Central memory CD8-positive, alpha-beta T cell (primary cell): ENCODE results near the gene AIMP1.

Experiments
- ATAC-seq: fragments of 150-1000 bp; cut with Tn5 transposase; replicated peaks from 2 replicates; pipeline ENCODE4 v1.10.0; 2022; ENCODE audit warnings: mild to moderate bottlenecking, moderate FRiP score, moderate number of reproducible peaks; ENCODE audit not compliant: poor library complexity, severe bottlenecking; ENCODE audit errors: extremely low read depth
- DNase-seq, 2 donors: peaks; one replicate each; pipeline ENCODE4 v3.0.0; 2021; ENCODE audit warnings: low spot score in 2 of 2
- H3K27ac Mint-ChIP-seq: one replicate; pipeline ENCODE4 v1.8.0; 2022; ENCODE audit warnings: low read depth, mild to moderate bottlenecking, moderate library complexity, mixed read lengths
- H3K27me3 Mint-ChIP-seq: one replicate; pipeline ENCODE4 v1.8.0; 2022; ENCODE audit warnings: mixed read lengths
- H3K36me3 Mint-ChIP-seq: one replicate; pipeline ENCODE4 v1.8.0; 2022; ENCODE audit warnings: mild to moderate bottlenecking, moderate library complexity, mixed read lengths; ENCODE audit not compliant: insufficient read depth
- H3K4me1 Mint-ChIP-seq: one replicate; pipeline ENCODE4 v1.8.0; 2022; ENCODE audit warnings: mixed read lengths
- H3K4me3 Mint-ChIP-seq: one replicate; pipeline ENCODE4 v1.8.0; 2022; ENCODE audit warnings: mild to moderate bottlenecking, moderate library complexity, mixed read lengths
- H3K9me3 Mint-ChIP-seq: one replicate; pipeline ENCODE4 v1.8.0; 2022; ENCODE audit warnings: mixed read lengths

Gene AIMP1

DNA sequence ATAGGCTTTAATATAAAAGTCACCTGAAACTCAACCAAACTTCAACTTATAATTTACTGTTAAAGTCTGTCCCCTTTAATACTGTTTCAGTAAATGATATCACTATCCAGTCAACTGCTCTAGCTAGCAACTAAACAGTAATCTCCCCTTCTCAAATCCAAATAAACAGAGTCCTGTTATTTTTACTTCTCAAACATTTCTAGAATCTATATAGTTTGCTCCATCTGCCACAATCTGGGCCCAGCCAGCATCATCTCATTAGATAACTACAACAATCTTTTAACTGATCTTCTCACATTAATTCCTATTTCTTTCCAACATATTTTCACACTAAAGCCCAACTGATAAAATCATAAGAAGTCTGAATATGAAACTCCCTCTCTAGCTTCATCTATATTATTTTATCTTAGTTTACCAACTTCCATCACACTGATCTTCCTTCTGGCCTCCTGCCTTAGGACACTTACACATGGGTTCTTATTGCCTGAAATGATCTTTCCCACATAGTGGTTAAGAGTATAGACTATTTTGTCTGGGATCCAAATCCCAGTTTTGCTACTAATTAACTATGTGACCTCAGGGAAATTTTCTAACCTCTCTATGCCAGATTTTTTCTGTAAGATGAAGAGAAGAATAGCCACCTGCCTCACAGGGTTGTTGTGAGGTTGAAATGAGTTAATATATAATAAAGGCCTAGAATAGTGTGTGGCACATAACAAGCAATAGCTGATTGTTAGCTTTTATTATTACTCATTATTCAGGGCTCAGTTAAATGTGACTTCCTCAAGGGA, 18.9 kb upstream of the AIMP1 start:
- no peak overlapping the region for H3K27ac Mint-ChIP-seq
- H3K4me3 Mint-ChIP-seq = no peak overlapping the region
- H3K4me1 Mint-ChIP-seq = peaks cover 17% of the 10 kb centered on the region
- no peak for ATAC-seq
- no peak for DNase-seq
- no peaks in the 10 kb centered on the region for H3K9me3 Mint-ChIP-seq
- peaks cover 36% of the 10 kb centered on the region for H3K36me3 Mint-ChIP-seq
- H3K27me3 Mint-ChIP-seq = no peaks in the 10 kb centered on the region

DNA sequence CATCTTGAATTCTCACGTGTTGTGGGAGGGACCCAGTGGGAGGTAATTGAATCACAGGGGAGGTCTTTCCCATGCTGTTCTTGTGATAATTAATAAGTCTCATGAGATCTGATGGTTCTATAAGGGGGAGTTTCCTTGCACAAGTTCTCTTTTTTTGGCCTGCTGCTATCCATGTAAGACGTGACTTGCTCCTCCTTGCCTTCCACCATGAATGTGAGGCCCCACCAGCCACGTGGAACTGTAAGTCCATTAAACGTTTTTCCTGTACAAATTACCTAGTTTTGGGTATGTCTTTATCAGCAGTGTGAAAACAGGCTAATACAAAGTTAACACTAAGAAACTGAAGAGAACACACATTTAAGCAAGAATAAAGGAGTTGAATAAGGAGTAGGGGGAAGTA, 16.4 kb upstream of the AIMP1 start:
- no peak for DNase-seq
- no peak overlapping the region for H3K27ac Mint-ChIP-seq
- ATAC-seq = no peak
- peaks cover 36% of the 10 kb centered on the region for H3K4me1 Mint-ChIP-seq
- H3K9me3 Mint-ChIP-seq = no peaks in the 10 kb centered on the region
- H3K27me3 Mint-ChIP-seq = no peaks in the 10 kb centered on the region
- no peak overlapping the region for H3K4me3 Mint-ChIP-seq
- H3K36me3 Mint-ChIP-seq = peaks cover 25% of the 10 kb centered on the region

DNA sequence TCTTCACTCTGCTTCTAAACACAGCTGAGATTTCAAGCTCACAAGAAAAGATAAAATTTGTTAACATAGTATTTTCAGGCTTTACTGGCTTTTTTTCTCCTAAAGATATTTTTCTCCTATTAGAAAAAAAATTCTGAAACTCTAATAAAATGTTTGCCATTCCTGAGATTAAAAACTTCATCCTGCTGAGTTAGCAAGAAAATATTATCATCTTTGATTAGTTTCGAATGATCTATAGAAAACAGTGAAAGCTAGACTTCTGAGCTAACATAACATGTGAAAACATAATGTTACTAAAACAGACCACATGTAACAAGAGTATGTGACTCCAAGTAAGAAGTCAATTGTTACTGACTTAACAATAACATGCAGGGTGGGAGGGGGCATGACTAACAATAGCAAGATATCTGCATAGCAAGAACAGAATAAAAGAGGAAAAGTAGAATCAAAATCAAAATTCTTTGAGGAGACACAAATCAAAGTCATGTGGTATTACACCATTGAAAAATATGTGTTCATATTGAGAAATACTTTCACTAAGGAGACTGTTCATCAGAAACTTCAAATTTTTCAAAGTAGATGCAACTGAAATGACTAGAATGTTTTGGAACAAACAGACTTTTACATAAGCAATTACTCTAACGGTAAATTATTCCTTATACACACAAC, 14.8 kb upstream of the AIMP1 start:
- peaks cover 32% of the 10 kb centered on the region for H3K4me1 Mint-ChIP-seq
- ATAC-seq (no peak), DNase-seq (no peak)
- no peak overlapping the region for H3K27ac Mint-ChIP-seq
- H3K4me3 Mint-ChIP-seq = no peak overlapping the region
- H3K9me3 Mint-ChIP-seq = no peaks in the 10 kb centered on the region
- no peaks in the 10 kb centered on the region for H3K27me3 Mint-ChIP-seq
- peaks cover 25% of the 10 kb centered on the region for H3K36me3 Mint-ChIP-seq

DNA sequence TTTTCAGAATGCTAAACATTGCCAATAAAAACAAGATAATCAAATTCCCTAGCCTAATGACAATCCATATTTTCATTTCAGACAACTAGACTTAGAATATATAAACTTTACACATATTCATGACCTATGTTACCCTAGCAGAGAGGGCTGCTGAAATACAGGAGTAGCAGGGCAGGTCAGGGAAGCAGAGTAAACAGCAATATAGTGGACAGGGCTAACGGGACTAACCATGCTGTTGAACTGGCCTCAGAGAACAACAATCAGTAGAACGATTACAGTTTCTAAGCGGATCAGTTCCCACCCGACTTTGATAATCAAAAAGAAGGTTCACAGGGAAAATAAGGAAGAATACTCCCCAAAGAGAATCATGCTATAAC, 14.3 kb upstream of the AIMP1 start:
- no peak overlapping the region for H3K27ac Mint-ChIP-seq
- no peak overlapping the region for H3K4me3 Mint-ChIP-seq
- H3K4me1 Mint-ChIP-seq = peaks cover 31% of the 10 kb centered on the region
- DNase-seq (no peak), ATAC-seq (no peak)
- H3K27me3 Mint-ChIP-seq = no peaks in the 10 kb centered on the region
- H3K9me3 Mint-ChIP-seq = no peaks in the 10 kb centered on the region
- H3K36me3 Mint-ChIP-seq = peaks cover 24% of the 10 kb centered on the region

DNA sequence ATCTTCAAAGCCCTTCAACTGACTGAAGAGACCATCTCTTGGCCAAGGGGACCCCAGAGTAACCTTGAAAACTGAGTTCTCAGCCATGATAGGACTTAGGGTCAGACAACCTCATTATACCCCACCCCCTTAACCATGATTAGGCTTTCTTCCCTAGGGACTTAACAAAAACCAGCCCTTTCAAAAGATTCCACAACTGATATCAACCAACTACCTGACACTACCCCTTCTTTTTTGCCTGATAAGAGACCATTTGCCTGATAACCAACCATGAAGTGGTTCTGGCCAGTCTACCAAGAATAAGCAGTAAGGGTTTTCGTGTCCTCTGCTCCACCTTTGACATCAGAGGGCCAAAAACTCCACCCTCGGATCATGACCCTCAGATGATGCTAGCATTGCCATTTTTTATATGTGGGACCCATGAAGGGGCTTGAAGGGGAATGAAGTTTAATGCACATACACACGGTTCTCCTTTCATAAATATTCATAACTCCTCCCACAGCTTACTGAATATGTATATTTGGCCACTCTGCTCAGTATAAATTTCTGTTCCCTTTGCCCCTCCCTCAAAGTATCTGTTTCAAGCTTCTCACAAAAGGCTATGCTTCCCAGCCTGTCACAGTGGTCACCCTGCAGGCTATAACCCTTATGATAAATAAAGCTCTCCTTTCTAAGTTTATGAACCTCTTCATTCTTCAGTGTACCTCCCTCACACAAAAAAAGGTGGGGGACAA, 12.6 kb upstream of the AIMP1 start:
- ATAC-seq (no peak), DNase-seq (no peak)
- Mint-ChIP-seq H3K4me3 (no peak overlapping the region), H3K36me3 (peaks cover 14% of the 10 kb centered on the region), H3K27me3 (no peaks in the 10 kb centered on the region), H3K4me1 (peaks cover 25% of the 10 kb centered on the region), H3K9me3 (no peaks in the 10 kb centered on the region), H3K27ac (peak overlapping the region; percentile 12)

DNA sequence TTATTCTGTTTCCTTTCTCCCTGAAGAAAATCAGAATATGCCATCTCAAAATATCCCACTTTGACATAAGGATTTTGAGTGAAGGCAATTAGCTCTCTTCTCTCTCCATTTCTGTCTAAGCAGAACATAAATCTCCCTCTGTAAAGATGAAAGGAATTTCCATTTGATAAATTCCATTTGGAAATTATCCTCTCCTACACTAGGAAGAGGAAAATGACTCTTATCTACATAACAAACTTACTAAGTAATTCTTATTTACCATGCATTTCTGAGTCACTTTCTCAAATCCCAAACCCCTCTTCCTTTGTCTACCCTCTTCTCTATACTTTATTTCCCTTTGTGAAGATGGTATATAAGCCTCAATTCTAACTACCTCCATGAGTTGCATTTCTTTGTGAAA, 11.7 kb upstream of the AIMP1 start:
- Mint-ChIP-seq H3K36me3 (peaks cover 11% of the 10 kb centered on the region), H3K9me3 (no peaks in the 10 kb centered on the region), H3K4me3 (no peak overlapping the region), H3K27me3 (no peaks in the 10 kb centered on the region), H3K4me1 (peaks cover 25% of the 10 kb centered on the region), H3K27ac (no peak overlapping the region)
- no peak for ATAC-seq
- DNase-seq = no peak

DNA sequence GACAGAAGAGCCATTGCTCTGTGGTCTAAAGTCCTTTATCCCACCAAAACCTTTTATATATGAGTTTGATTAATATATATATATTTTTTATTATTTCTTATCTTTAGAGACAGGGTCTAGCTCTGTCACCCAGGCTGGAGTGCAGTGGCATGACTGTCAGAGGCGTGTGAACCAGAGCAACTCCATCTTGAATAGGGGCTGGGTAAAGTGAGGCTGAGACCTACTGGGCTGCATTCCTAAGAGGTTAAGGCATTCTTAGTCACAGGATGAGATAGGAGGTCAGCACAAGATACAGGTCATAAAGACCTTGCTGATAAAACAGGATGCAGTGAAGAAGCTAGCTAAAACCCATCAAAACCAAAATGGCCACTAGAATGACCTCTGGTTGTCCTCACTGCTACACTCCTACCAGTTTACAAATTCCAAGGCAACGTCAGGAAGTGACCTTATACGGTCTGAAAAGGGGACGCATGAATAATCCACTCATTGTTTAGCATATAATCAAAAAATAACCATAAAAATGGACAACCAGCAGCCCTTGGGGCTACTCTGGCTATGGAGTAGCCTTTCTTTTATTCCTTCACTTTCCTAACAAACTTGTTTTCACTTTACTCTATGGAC, 10.8 kb upstream of the AIMP1 start:
- H3K27ac Mint-ChIP-seq = no peak overlapping the region
- DNase-seq (no peak), ATAC-seq (no peak)
- no peaks in the 10 kb centered on the region for H3K9me3 Mint-ChIP-seq
- no peak overlapping the region for H3K4me3 Mint-ChIP-seq
- peaks cover 5% of the 10 kb centered on the region for H3K36me3 Mint-ChIP-seq
- H3K27me3 Mint-ChIP-seq = no peaks in the 10 kb centered on the region
- H3K4me1 Mint-ChIP-seq = peaks cover 32% of the 10 kb centered on the region

DNA sequence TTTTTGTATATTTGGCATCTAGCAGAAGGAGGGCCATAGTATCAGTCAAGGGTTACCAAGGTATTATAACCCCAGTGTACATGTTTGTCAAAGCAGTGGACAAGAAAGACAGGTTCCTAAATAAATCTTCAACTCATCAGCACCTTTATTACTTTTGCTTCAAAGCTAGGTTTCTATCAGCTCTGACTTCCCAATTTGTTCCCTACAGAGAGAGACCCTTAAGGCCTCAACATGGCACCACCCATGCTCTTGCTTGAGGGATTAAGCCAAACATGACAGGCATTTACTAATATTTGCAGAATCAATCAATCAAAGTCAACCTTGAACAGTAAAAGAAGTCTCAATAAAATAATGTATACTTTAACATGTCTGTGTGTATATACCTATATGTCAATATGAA, 9.8 kb upstream of the AIMP1 start:
- DNase-seq = no peak
- Mint-ChIP-seq H3K27me3 (no peaks in the 10 kb centered on the region), H3K36me3 (peaks cover 4% of the 10 kb centered on the region), H3K9me3 (no peaks in the 10 kb centered on the region), H3K27ac (no peak overlapping the region), H3K4me3 (no peak overlapping the region), H3K4me1 (peaks cover 35% of the 10 kb centered on the region)
- ATAC-seq = no peak

DNA sequence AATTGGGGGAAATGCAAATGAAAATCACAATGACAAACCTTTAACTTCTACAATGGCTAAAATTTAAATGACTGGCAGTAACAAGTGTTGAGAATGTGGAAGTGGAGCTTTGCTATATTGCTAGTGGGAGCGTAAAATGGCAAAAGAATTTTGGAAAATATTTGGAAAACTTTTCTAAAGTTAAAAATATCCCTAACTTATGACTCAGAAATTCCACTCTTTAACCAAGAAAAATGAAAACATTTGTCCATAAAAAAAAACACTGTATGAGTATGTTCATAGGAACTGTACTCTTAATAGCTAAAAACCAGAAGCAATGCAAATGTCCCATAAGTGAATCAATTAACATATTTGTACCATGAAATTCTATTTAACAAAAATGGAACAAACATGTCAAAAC, 4.0 kb upstream of the AIMP1 start:
- no peaks in the 10 kb centered on the region for H3K27me3 Mint-ChIP-seq
- H3K4me1 Mint-ChIP-seq = peaks cover 36% of the 10 kb centered on the region
- H3K27ac Mint-ChIP-seq = peak overlapping the region; percentile 58
- H3K36me3 Mint-ChIP-seq = no peaks in the 10 kb centered on the region
- H3K9me3 Mint-ChIP-seq = no peaks in the 10 kb centered on the region
- no peak overlapping the region for H3K4me3 Mint-ChIP-seq
- no peak for ATAC-seq
- no peak for DNase-seq

DNA sequence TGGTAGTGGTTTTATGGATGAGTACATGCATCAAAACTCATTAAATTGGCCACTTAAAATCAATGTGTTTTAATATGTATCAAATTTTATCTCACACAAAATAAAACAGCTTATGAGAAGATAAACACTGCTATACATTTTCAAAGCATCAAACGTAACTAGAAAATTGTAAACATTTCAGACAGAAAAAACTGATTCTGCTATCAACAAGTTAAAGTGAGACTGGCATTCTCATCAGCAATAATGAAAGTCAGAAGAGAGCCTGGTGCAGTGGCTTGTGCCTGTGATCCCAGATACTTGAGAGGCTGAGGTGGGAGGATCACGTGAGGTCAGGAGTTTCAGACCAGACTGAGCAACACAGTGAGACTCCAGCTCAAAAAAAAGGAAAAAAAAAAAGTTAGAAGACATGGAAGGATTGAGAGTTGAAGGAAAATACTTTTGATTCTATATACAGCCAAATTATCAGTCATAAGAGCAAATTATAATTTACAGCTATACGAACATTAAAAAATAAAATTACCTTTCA, 3.3 kb upstream of the AIMP1 start:
- Mint-ChIP-seq H3K4me3 (no peak overlapping the region), H3K36me3 (no peaks in the 10 kb centered on the region), H3K9me3 (no peaks in the 10 kb centered on the region), H3K27me3 (no peaks in the 10 kb centered on the region), H3K4me1 (peaks cover 36% of the 10 kb centered on the region), H3K27ac (peak overlapping the region; percentile 58)
- no peak for ATAC-seq
- no peak for DNase-seq

DNA sequence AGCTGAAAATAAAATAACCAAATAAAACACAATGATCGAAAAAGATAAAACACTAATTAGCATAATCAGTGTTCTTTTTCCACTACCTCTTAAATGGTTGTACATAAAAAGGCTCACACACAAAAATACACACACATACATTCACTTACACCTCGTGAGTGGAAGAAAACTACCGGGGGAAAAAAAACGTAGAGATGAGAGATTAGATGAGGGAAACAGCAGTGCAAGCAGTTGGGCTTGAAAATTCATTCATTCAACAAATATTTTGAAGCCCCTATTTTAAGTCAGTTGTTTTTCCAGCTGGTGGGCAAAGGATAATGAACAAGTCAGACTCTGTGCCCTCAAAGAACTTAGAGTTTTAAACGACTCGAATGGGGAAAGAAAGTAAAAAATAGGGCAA, 1.4 kb upstream of the AIMP1 start:
- Mint-ChIP-seq H3K4me3 (no peak overlapping the region), H3K27me3 (no peaks in the 10 kb centered on the region)
- no peak for DNase-seq

DNA sequence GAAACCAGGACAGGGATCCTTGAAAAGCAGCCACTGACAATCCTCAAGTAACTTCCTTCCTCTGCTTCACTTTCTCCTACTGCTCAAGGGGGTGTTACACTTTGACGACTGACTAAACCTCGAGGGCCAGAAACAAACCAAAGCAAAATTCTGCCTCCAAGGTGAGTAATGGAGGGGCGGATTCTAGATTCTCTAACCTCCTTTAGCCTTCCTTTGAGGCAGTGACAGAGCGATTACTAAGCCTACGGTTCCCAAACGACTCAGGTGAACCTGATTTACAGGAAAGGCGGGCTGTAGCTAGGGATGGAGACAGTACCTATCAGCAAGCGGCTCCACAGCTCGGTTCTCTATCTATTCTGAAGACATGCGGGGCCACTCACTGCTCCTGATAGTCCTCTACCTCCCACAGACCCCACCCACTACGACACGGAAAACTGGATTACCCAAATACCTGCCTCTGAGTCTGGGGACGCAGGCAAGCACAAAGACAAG, 828 bp upstream of the AIMP1 start:
- Mint-ChIP-seq H3K36me3 (peaks cover 2% of the 10 kb centered on the region), H3K9me3 (no peaks in the 10 kb centered on the region), H3K27me3 (no peaks in the 10 kb centered on the region), H3K4me3 (no peak overlapping the region), H3K4me1 (peaks cover 28% of the 10 kb centered on the region), H3K27ac (no peak overlapping the region)
- DNase-seq = no peak
- ATAC-seq = peak; percentile 29

More for the DNA sequence above, 1.4 kb upstream of the AIMP1 start:
- Mint-ChIP-seq H3K4me1 (peaks cover 34% of the 10 kb centered on the region), H3K36me3 (no peaks in the 10 kb centered on the region), H3K27ac (no peak overlapping the region), H3K9me3 (no peaks in the 10 kb centered on the region)
- no peak for ATAC-seq
